Endothelial cell (in vitro differentiated cells): ENCODE results near the gene PRDM11. TPM values are rescaled to one million over a fixed set of nuclear protein-coding genes. Genes with fewer than 3 reads are reported as not detected.

Experiments used
- DNase-seq: peaks from one replicate; pipeline ENCODE4 v3.0.0; 2021; ENCODE audit warnings: low spot score
- H3K27ac Mint-ChIP-seq: one replicate; pipeline ENCODE4 v1.8.0; 2021; ENCODE audit warnings: mixed read lengths, inconsistent platforms; ENCODE audit not compliant: unreplicated experiment
- H3K27me3 Mint-ChIP-seq: one replicate; pipeline ENCODE4 v1.8.0; 2021; ENCODE audit warnings: mild to moderate bottlenecking, moderate library complexity, mixed read lengths, inconsistent platforms; ENCODE audit not compliant: unreplicated experiment
- H3K36me3 Mint-ChIP-seq: one replicate; pipeline ENCODE4 v1.8.0; 2021; ENCODE audit warnings: mild to moderate bottlenecking, low read depth, mixed read lengths, inconsistent platforms; ENCODE audit not compliant: unreplicated experiment
- H3K4me1 Mint-ChIP-seq: one replicate; pipeline ENCODE4 v1.8.0; 2021; ENCODE audit warnings: mild to moderate bottlenecking, mixed read lengths, inconsistent platforms; ENCODE audit not compliant: unreplicated experiment
- H3K4me3 Mint-ChIP-seq: one replicate; pipeline ENCODE4 v1.8.0; 2021; ENCODE audit warnings: mild to moderate bottlenecking, mixed read lengths, inconsistent platforms; ENCODE audit not compliant: unreplicated experiment
- H3K9me3 Mint-ChIP-seq: one replicate; pipeline ENCODE4 v1.8.0; 2021; ENCODE audit warnings: mixed read lengths, inconsistent platforms; ENCODE audit not compliant: unreplicated experiment
- CTCF ChIP-seq: fragments of 200-600 bp; sonication (generic); IDR thresholded peaks from one replicate; pipeline ENCODE4 v1.5.0; 2021; ENCODE audit warnings: antibody characterized with exemption; ENCODE audit not compliant: unreplicated experiment
- total RNA-seq: library from RNA; stranded (reverse); fragmentation: NEBNext Ultra II Directional; extraction: Animal tissue kit (Norgen Biotek cat#: 25700); gene quantifications from one replicate; pipeline ENCODE4 v1.2.1, GENCODE V29; 2021; ENCODE audit not compliant: unreplicated experiment

The PRDM11 gene
- total RNA-seq, 1 donor from 2014 or later, result 16.0 TPM

GRCh38 chr11:45159781-45160365 is 13.4 kb downstream of the PRDM11 start:
- Mint-ChIP-seq H3K4me3 (no peak overlapping the region), H3K4me1 (peaks cover 7% of the 10 kb centered on the region)
- no peak for DNase-seq

GRCh38 chr11:45161252-45162063 is 15.0 kb downstream of the PRDM11 start:
- Mint-ChIP-seq H3K36me3 (peaks cover 5% of the 10 kb centered on the region), H3K4me1 (peaks cover 7% of the 10 kb centered on the region), H3K27ac (no peak overlapping the region), H3K9me3 (no peaks in the 10 kb centered on the region), H3K4me3 (no peak overlapping the region), H3K27me3 (peaks cover 2% of the 10 kb centered on the region)
- DNase-seq, result no peak
- no peak for TF ChIP-seq CTCF

More at GRCh38 chr11:45159781-45160365, 13.4 kb downstream of the PRDM11 start:
- peaks cover 2% of the 10 kb centered on the region for H3K27me3 Mint-ChIP-seq
- no peaks in the 10 kb centered on the region for H3K9me3 Mint-ChIP-seq
- no peak for TF ChIP-seq CTCF
- H3K27ac Mint-ChIP-seq, result no peak overlapping the region
- peaks cover 7% of the 10 kb centered on the region for H3K36me3 Mint-ChIP-seq

GRCh38 chr11:45162064-45162375 is 15.6 kb downstream of the PRDM11 start:
- H3K9me3 Mint-ChIP-seq, result no peaks in the 10 kb centered on the region
- no peak for TF ChIP-seq CTCF
- H3K4me1 Mint-ChIP-seq, result peaks cover 2% of the 10 kb centered on the region
- no peak overlapping the region for H3K4me3 Mint-ChIP-seq
- H3K36me3 Mint-ChIP-seq, result peaks cover 5% of the 10 kb centered on the region
- peaks cover 2% of the 10 kb centered on the region for H3K27me3 Mint-ChIP-seq
- no peak overlapping the region for H3K27ac Mint-ChIP-seq
- DNase-seq, result no peak

- DNase-seq, result no peak
- H3K9me3 Mint-ChIP-seq, result no peaks in the 10 kb centered on the region
- no peak overlapping the region for H3K4me3 Mint-ChIP-seq
- TF ChIP-seq CTCF, result no peak
- H3K27me3 Mint-ChIP-seq, result peaks cover 2% of the 10 kb centered on the region
- peaks cover 6% of the 10 kb centered on the region for H3K36me3 Mint-ChIP-seq
- no peaks in the 10 kb centered on the region for H3K4me1 Mint-ChIP-seq
- H3K27ac Mint-ChIP-seq, result no peak overlapping the region
These were observed 16.8 kb downstream of the PRDM11 start for GRCh38 chr11:45162916-45163879.
